ENCODE results near the gene DDX28. TPM values are rescaled to one million over a fixed set of nuclear protein-coding genes. Genes with fewer than 3 reads are reported as not detected.
A peak's percentile ranks its signal among the peaks of the same experiment; 100 is the strongest.

DDX28 gene, protein sequence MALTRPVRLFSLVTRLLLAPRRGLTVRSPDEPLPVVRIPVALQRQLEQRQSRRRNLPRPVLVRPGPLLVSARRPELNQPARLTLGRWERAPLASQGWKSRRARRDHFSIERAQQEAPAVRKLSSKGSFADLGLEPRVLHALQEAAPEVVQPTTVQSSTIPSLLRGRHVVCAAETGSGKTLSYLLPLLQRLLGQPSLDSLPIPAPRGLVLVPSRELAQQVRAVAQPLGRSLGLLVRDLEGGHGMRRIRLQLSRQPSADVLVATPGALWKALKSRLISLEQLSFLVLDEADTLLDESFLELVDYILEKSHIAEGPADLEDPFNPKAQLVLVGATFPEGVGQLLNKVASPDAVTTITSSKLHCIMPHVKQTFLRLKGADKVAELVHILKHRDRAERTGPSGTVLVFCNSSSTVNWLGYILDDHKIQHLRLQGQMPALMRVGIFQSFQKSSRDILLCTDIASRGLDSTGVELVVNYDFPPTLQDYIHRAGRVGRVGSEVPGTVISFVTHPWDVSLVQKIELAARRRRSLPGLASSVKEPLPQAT
- polyA plus RNA-seq (ENCODE audit: insufficient read length in 4 of 4), result 10 to 100 TPM in 3 of 4 donors, 1 to 10 TPM in 1; 9.9 to 12.1 (median 10.9) TPM

DNA sequence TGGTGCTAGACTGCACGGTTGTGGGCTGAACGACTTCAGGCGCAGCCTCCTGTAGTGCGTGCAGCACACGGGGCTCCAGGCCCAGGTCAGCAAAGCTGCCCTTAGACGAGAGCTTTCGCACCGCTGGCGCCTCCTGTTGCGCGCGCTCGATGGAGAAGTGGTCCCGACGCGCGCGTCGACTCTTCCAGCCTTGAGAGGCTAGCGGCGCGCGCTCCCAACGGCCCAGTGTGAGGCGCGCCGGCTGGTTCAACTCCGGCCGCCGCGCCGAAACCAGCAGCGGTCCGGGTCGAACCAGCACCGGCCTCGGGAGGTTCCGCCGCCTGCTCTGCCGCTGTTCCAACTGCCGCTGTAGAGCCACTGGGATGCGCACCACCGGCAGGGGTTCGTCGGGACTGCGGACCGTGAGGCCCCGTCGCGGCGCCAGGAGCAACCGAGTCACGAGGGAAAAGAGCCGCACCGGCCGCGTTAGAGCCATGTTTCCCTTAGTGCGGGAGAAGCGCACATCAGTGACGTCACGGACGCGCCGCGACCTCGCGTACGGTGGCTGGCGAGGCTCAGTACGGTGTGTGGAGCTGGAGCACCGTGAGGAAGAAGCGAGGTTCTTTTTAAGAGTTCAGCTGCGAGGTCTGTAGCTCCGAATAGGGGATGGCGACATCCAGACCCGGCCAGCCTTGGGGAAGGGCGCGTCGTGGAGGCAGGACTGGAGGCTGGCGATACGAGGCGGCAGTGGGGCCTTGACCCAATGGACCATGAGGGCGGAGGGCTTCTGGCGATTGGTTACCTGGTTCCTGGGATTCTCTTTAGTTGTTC lies at the start of gene DDX28, which contains the start of gene DUS2:
Gene DDX28, minus strand, starts transcription at position 505 of the 810 bp plus-strand sequence. Its CDS starts 30 bp downstream, at position 475.
Gene DUS2, plus strand, starts transcription at position 557 of the 810 bp plus-strand sequence. CDS start 14,740 bp downstream, outside the sequence.
- peak; percentile 81 to 95 (median 86) for DNase-seq (ENCODE audit: low read depth in 4 of 4, low spot score in 3 of 4)

DNA sequence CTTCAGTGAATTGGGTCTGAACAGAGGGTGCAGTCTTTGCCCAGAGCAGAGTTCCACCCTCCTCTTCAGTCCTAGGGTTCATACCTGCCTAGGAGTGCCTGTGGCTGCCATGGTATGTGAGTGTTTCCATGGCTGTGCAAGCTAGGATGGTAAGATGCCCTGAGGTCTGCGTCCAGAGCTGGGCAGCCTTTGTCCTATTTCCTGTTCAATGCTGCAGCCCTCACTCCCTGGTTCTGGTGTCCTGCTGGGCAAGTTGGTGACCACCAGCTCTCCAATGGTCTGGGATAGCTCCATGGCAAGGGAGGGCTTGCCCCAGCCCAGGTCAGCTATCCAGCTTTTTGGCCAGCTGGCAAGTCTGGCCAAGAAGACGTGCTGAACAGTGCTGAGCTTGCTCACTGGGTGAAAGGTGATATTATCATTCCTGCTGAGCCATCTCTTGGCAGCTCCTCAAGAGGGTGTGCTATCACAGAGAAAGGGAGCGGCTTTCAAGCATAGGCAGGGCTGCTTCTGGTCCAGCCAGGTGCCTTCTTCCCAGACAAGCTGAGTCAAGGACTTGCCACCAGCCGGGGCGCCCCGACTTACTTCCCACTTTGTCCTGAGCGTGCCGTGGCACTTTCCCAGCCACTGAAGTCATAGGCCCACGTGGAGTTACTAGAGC lies 49.1 kb upstream of the DDX28 start:
- DNase-seq (ENCODE audit: low read depth in 4 of 4, low spot score in 3 of 4), result no peak

DNA sequence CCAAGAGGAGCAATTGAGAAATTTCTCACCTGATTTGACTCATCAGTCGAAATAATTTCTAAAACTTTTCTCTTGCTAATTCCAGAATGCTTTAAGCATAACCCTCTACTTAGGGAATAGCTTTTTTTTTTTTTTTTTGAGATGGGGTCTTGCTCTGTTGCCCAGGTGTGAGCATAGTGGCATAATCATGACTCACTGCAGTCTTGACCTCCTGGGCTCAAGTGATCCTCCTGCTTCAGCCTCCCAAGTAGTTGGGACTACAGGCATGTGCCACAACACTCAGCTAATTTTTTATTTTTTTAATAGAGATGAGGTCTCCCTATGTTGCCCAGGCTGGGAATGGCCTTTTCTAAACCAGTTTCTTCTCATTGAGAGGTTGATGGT lies 48.5 kb upstream of the DDX28 start:
- no peak for DNase-seq (ENCODE audit: low read depth in 4 of 4, low spot score in 3 of 4)

DNA sequence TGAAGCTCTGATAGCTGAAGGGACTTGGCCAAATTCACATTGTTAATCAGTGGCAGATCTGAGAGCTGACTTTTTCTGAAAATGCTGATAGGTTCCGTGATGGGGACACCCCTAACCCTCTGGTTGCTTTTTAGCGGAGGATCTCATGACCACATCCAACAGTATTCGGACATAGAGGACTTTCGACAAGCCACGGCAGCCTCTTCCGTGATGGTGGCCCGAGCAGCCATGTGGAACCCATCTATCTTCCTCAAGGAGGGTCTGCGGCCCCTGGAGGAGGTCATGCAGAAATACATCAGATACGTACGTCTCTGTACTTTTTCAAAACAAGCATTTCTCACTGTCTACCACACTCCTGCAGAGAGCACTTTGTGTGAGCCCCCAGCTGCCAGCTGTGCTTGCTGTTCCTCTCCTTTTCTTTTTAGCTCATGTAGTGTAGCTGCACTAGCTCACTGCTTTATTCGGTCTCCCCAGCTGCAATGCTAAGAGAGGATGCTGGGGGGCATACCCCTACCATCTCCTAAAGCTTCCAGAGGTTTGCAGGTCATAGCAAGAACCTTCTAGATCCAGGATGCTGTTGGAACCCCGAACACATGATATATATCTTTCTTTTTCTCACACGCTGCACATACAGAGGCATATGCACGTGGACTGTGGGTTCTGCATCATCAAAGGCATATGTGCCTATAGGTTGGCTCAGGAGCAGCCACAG lies 47.9 kb upstream of the DDX28 start:
- DNase-seq (ENCODE audit: low read depth in 4 of 4, low spot score in 3 of 4), result no peak

DNA sequence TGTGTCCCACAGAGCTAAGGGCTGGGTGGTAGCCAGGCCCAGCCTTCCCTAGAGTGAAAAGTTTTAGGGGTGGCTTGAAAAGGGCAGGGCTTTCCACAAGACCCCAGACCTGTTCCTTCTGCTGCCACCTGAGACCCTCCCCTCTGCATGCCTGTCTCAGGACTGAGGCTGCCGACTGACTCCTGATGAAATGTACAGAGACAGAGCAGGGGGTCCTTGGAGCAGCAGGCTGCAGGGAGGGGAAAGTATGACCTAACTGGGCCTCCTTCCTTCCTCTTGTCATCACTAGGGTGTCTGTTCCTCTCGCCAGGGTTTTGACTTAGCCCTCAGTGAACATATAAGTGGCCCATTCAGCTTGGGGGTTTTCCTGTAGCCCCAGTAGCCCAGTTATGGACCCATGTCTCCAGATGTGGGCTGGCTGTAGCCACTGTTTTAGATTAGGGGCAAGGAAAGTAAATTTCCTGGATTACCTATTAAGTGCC lies 47.3 kb upstream of the DDX28 start:
- DNase-seq (ENCODE audit: low read depth in 4 of 4, low spot score in 3 of 4), result no peak

DNA sequence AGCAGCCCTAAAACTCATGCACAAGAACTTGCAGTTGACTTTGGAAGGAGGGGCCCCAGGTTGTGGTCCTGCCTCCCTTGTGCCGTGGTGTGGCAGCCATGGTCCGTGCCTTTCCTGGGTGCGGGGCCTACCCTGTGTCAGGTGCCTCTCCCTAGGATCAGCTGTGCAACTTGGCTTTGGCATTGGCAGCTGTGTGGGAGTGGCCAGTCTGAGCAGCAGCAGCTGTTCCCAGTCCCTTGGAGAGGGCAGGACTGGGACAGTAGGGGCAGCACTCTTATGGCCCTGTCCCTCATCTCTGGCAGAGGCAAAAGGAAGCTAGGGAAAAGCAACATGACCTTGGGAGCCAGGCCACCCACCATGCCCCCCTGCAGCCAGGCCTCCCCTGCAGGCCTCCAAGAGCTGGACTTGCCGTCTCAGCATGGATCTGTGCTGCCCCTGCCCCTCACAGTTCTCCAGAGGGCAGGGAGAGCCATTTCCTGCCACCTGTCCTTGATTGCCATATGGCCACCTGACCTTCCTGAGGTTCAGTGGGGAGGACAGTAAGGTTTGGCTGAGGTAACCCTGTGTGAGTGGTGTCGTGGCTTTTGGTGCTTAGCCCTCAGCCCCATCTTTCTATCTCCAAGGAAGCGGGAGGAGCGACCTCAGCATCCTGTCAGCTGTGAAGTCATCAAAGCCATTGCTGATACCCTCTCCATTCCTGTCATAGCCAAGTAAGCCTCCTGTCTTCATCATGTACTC lies 46.6 kb upstream of the DDX28 start:
- no peak for DNase-seq (ENCODE audit: low read depth in 4 of 4, low spot score in 3 of 4)

DNA sequence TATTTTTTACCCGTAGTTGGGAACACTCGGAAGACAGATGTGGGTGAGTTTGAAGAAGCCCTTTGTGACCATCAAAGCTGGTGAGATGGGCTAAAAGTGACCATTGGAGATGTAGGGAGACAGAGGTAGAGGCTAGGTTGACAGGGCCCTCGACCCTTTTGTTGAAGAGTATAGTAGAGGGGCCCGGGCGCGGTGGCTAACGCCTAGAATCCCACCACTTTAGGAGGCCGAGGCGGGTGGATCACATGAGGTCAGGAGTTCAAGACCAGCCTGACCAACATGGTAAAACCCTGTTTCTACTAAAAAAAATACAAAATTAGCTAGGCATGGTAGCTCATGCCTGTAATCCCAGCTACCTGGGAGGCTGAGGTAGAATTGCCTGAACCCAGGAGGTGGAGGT lies 45.9 kb upstream of the DDX28 start:
- DNase-seq (ENCODE audit: low read depth in 4 of 4, low spot score in 3 of 4), result no peak

DNA sequence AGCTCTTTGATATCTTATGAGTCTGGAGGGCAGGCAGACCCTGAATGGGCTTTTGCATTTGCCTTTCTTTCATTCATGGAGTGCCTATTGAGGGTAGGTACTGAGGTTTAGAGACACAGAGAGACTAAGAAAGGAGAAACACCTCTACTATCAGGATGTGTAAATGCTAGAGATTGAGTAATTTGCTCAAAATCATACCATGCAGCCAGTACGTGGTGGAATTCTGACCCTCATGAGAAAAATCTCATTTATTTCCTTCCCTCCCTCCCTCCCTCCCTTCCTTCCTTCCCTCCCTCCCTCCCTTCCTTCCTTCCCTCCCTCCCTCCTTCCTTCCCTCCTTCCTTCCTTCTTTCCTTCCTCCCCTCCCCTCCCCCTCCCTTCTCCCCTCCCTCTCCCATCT lies 43.7 kb upstream of the DDX28 start:
- no peak for DNase-seq (ENCODE audit: low read depth in 4 of 4, low spot score in 3 of 4)

DNA sequence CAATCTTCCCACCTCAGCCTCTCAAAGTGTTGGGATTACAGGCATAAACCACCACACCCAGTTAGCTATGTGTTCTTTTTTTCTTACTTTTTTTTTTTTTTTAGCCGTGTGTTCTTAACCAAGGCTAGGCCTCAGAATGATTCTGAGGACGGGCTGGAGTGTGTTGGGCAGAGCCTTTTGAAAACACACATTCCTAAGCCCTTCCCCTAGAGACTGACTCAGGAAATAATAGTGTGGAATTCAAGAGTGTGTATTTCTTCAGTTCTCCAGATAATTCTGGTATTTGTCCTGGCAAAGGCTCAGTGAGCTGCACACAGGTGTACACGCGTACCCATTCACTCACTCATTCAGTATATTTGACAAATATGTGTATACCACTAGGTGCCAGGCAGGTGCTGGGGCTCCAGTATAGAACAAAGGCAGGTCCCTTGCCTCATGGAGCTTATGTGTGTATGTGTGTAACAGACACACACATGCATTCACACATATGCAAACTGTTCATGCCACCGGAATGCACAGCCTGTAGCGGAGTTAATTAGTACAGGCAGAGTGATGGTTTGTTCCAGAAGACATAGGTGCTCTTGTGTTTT lies 42.8 kb upstream of the DDX28 start:
- no peak for DNase-seq (ENCODE audit: low read depth in 4 of 4, low spot score in 3 of 4)

DNA sequence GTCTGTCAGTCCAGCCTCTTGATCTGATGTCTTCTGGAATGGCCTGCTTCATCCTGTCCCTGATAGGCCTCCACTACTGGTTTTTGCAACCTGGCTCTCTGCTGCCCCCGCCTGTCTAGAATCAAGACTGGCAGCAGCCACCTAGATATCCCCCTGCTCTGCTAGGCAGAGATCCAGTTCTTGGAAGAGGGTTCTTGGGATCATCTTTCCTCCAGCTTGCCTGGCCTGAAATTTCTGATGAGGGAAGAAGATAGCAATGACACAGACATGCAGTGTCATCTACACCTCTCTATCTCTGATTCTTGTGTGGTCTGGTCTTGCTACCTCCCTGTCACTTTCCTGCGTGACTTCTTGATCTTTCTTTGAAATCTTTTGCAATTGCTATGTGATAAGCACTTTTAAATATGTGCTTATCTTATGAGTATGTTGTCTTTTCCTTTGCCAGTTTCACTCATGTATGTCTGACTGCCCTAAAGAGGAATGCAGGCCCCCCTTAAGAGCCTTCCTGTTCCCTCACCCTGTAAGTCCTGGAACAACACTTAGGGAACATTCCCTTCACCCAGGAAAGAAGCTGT lies 41.8 kb upstream of the DDX28 start:
- DNase-seq (ENCODE audit: low read depth in 4 of 4, low spot score in 3 of 4), result no peak

DNA sequence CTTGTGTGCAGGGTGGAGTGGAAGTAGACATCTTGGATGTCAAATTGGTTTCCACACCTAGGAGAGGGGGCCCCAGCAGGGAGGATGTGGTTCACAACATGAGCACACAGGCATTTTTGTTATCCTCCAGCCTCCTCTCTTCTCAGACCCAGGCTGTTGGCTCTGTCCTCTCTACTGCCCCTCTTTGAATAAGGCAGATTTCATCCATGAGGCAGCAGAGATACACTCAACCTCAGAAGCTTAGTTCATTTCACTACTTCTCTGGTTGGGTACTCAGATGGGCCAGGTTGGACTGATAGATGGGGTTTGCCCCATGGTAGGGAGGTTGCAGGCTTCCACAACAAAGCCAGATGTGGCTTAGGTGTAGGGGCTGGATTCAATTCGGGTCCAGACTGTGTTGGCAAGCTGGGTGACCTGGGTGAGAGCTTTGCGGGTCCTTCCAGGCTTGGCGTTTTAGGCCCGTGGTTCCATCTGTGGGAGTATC lies 39.9 kb upstream of the DDX28 start:
- no peak for DNase-seq (ENCODE audit: low read depth in 4 of 4, low spot score in 3 of 4)

DNA sequence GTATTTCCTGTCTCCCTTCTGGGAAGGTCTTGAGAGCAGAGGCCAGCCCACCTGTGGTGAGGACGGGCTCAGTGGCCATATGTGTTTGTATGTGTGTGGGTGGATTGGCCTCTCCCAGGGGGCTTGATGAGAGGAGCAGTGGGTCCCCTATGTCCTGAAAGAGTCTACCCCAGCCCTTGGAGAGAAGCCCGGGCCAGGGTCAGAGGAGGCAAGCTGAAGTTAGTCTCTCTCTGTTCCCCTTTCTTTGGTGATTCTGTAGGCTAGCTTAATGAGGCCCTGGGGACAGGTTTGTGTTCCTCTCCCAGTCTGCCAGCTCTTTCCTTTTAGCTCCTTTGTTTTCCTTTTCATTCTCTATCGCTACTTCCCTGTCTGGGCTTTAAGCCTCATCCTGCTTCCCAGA lies 38.4 kb upstream of the DDX28 start:
- DNase-seq (ENCODE audit: low read depth in 4 of 4, low spot score in 3 of 4), result no peak

DNA sequence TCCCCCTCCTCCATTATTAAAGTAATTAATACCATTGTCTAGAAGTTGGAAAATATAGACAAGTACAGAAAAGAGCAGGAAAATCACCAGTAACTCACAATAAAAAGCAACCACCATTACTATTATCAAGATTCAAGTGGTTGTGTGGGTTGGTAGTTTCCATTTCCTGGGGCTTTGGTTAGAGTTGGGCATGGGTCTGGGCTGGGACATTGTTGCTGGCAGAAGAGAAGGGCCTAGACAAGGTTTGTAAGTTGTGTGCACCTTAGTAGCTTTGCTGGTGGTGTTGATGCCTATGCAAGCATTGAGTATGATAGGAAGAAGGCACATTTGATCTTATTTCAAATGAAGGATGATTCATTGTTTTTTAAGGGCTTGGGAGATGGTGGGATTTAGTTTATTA lies 36.8 kb upstream of the DDX28 start:
- no peak for DNase-seq (ENCODE audit: low read depth in 4 of 4, low spot score in 3 of 4)

DNA sequence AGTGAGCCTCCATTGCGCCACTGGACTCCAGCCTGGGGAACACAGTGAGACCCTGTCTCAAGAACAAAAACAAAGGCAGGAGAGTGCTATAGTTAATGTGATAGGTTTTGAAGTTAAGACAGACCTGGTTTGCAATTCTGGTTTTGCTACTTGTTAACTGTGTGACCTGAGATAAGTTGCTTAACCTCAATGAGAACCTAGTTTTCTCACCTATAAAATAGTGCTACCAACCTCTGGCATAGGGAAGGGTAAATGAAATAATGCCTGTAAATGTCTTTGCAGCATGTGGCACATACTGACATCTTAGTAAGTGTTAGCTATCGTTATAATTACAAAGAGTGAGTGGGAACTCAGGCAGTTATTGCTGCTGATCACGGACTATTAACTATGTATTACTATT lies 32.4 kb upstream of the DDX28 start:
- no peak for DNase-seq (ENCODE audit: low read depth in 4 of 4, low spot score in 3 of 4)

DNA sequence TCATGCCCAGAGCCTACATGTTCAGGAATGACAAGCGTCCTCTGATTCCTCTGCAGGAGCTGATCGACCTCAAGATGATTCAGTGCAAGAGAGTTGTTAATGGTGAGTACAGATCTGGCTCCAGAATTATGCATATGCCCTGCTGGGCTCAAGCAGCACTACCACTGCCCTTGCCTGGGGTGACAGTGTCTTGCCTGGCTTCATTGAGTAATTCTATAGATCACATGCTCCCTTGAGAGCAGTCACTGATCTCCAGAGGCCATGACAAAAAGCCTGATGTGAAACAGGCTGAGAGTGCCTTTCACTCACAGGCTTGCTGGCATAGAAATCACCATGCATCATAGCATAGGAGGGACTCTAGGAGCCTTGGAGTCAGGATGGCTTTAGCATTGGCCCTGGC lies 26.4 kb upstream of the DDX28 start:
- no peak for DNase-seq (ENCODE audit: low read depth in 4 of 4, low spot score in 3 of 4)

DNA sequence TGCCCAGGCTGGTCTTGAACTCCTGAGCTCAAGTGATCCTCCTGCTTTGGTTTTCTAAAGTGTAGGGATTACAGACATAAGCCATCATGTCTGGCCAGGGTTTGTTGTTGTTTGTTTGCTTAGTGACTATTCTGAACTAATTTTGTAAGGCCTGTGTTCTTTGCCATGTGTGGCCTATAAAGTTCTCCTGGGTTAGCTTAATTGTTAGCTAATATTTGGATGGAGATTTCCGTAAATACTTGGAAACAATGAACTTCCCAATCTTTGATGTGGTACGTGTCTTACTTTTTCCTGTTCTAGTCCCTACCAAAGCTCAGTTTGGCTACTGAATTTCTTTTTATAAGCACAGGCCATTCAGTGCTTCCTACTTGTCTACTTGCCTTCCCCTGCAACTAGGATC lies 25.0 kb upstream of the DDX28 start:
- DNase-seq (ENCODE audit: low read depth in 4 of 4, low spot score in 3 of 4), result no peak

DNA sequence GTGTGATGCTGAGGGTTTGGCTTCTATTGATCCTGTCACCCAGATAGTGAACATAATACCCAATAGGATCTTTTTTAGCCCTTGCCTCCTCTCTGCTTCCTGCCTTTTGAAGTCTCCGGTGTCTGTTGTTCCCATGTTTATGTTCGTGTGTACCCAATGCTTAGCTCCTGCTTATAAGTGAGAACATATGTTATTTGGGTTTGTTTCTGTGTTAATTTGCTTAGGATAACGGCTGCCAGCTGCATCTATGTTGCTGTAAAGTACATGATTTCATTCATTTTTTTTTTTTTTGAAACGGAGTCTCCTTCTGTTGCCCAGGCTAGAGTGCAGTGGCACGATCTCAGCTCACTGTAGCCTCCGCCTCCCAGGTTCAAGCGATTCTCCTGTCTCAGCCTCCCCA lies 23.1 kb upstream of the DDX28 start:
- DNase-seq (ENCODE audit: low read depth in 4 of 4, low spot score in 3 of 4), result no peak

DNA sequence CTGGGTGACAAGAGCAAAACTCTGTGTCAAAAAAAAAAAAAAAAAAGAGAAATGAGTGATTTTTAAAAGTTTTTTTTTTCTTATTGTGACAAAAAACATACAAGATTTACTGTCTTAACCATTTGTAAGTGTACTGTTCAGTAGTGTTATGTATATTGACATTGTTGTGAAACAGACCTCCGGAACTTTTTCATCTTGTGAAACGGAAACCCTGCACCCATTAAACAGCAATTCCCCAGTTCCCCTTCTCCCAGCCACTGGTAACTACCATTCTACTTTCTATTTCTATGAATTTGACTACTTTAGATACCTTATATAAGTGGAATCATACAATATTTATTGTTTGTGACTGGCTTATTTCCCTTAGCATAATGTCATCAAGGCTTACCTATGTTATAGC lies 18.8 kb upstream of the DDX28 start:
- no peak for DNase-seq (ENCODE audit: low read depth in 4 of 4, low spot score in 3 of 4)

All from right renal pelvis (tissue), 4 donors.